IMR-90 (cell line): Measurements from ENCODE around the gene TMEM117.

ENCODE experiments used
- BHLHE40 ChIP-seq: fragments of 150-350 bp; IDR thresholded peaks from 2 replicates; pipeline ENCODE4 v1.6.1; 2016; ENCODE audit warnings: mild to moderate bottlenecking, low read depth, low read length
- FOS ChIP-seq: fragments of 150-350 bp; IDR thresholded peaks from 2 replicates; pipeline ENCODE4 v1.6.1; 2016; ENCODE audit warnings: low read depth, low read length
- MAFK ChIP-seq: IDR thresholded peaks from 2 replicates; pipeline ENCODE4 v1.6.1; 2012; ENCODE audit warnings: low read depth, low read length, improper control_type of control experiment
- POLR2A ChIP-seq: IDR thresholded peaks from 2 replicates; pipeline ENCODE4 v1.6.1; 2012; ENCODE audit warnings: mild to moderate bottlenecking, low read depth, low read length
- RAD21 ChIP-seq: IDR thresholded peaks from 2 replicates; pipeline ENCODE4 v1.6.1; 2012; ENCODE audit warnings: low read length, improper control_type of control experiment
- RCOR1 ChIP-seq: IDR thresholded peaks from 2 replicates; pipeline ENCODE4 v1.6.1; 2012; ENCODE audit warnings: mild to moderate bottlenecking, low read length, improper control_type of control experiment; ENCODE audit not compliant: insufficient replicate concordance
- RFX5 ChIP-seq: IDR thresholded peaks from 2 replicates; pipeline ENCODE4 v1.8.0; 2012; ENCODE audit warnings: low read depth, mild to moderate bottlenecking, low read length, moderate library complexity
- SMC3 ChIP-seq: fragments of 150-350 bp; IDR thresholded peaks from 2 replicates; pipeline ENCODE4 v1.6.1; 2016; ENCODE audit warnings: low read depth, mild to moderate bottlenecking, antibody characterized with exemption, low read length, moderate library complexity
- USF2 ChIP-seq: fragments of 150-350 bp; IDR thresholded peaks from 2 replicates; pipeline ENCODE4 v1.6.1; 2017; ENCODE audit warnings: mild to moderate bottlenecking, antibody characterized with exemption, low read length, low read depth
- TF ChIP-seq, protein P1 (sequence below): fragments of 150-350 bp; IDR thresholded peaks from 2 replicates; pipeline ENCODE4 v1.6.1; 2016; ENCODE audit warnings: low read depth, mild to moderate bottlenecking, low read length, moderate library complexity, borderline replicate concordance
- TF ChIP-seq, protein P2 (sequence below): conservative IDR thresholded peaks from 2 replicates; pipeline ENCODE4 v1.5.1; 2012; ENCODE audit warnings: mild to moderate bottlenecking, low read depth, low read length, improper control_type of control experiment

DNA sequence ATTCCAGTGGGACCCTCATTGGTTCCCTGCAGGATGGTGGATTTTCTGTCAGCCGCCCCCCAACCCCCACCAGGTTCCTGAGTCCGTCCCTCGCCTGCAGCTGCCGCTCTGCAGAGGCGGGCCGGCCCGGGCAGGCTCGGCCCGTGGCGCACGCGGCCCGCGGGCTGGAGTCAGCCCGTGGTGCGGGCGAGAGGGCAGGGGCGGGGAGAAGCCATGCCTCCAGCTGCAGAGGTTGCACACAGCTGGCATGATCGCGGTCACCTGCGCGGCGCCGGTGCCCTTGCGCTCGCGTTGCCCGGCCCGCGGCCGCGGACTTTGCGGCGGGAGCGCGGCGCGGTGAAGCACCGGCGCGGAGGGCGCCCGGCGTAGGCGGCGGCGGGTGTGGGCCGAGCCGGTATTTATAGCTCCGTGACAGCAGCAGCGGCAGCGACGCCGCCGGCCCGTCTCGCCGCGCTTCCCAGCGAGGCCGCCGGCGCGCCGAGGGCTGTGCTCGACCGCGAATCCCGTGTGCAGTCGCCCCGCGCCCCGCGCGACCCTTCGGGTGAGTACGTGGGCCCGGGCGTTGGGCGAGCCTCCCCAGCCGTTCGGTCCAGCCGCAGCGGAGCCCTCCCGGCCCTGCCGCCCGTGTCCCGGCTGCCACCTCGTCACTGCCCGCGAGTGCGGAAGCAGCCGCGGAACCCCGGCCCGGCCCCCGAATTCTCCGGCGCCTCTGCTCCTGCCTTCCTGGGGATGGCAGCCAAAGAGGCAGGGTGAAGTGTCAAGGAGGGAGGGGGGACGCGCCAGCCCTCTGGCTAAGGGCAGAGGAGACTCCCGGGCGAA is at the start of gene TMEM117:
- TF ChIP-seq, protein P1, sequence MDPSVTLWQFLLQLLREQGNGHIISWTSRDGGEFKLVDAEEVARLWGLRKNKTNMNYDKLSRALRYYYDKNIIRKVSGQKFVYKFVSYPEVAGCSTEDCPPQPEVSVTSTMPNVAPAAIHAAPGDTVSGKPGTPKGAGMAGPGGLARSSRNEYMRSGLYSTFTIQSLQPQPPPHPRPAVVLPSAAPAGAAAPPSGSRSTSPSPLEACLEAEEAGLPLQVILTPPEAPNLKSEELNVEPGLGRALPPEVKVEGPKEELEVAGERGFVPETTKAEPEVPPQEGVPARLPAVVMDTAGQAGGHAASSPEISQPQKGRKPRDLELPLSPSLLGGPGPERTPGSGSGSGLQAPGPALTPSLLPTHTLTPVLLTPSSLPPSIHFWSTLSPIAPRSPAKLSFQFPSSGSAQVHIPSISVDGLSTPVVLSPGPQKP = no peak
- TF ChIP-seq, protein P2, sequence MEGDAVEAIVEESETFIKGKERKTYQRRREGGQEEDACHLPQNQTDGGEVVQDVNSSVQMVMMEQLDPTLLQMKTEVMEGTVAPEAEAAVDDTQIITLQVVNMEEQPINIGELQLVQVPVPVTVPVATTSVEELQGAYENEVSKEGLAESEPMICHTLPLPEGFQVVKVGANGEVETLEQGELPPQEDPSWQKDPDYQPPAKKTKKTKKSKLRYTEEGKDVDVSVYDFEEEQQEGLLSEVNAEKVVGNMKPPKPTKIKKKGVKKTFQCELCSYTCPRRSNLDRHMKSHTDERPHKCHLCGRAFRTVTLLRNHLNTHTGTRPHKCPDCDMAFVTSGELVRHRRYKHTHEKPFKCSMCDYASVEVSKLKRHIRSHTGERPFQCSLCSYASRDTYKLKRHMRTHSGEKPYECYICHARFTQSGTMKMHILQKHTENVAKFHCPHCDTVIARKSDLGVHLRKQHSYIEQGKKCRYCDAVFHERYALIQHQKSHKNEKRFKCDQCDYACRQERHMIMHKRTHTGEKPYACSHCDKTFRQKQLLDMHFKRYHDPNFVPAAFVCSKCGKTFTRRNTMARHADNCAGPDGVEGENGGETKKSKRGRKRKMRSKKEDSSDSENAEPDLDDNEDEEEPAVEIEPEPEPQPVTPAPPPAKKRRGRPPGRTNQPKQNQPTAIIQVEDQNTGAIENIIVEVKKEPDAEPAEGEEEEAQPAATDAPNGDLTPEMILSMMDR = no peak
- TF ChIP-seq POLR2A (peak; percentile 68), USF2 (no peak), BHLHE40 (peak; percentile 9), MAFK (no peak), RFX5 (no peak), FOS (no peak), SMC3 (no peak), RAD21 (no peak), RCOR1 (peak; percentile 19)
